Activated CD8-positive, alpha-beta memory T cell treated with anti-CD3 and anti-CD28 coated beads, Interleukin-2, amount 10 ng/mL, durations not matched to agents 7 days and 5 days (primary cell): Measurements from ENCODE around the gene DAZAP1. TPM values are rescaled to one million over a fixed set of nuclear protein-coding genes. Genes with fewer than 3 reads are reported as not detected.

Experiments
- ATAC-seq: fragments of 150-1000 bp; cut with Tn5 transposase; one replicate; pipeline ENCODE4 v1.10.0; 2021; ENCODE audit warnings: moderate library complexity
- CTCF ChIA-PET: fragments of 350-600 bp; sonication (Branson Sonifier 250); formaldehyde crosslinking; loops from one replicate; lab custom pipeline; 2021; ENCODE audit warnings: antibody characterized with exemption; lab: Charles Lee
- DNase-seq: peaks from one replicate; pipeline ENCODE4 v3.0.0-alpha.2; 2020
- H3K27ac Mint-ChIP-seq: one replicate; pipeline ENCODE4 v1.8.0; 2021; ENCODE audit warnings: mild to moderate bottlenecking, mixed read lengths
- H3K27me3 Mint-ChIP-seq: one replicate; pipeline ENCODE4 v1.8.0; 2021; ENCODE audit warnings: mixed read lengths
- H3K36me3 Mint-ChIP-seq: one replicate; pipeline ENCODE4 v1.8.0; 2021; ENCODE audit warnings: mild to moderate bottlenecking, mixed read lengths
- H3K4me1 Mint-ChIP-seq: one replicate; pipeline ENCODE4 v1.8.0; 2021; ENCODE audit warnings: mixed read lengths
- H3K4me3 Mint-ChIP-seq: one replicate; pipeline ENCODE4 v1.8.0; 2021; ENCODE audit warnings: mild to moderate bottlenecking, moderate library complexity, mixed read lengths
- H3K9me3 Mint-ChIP-seq: one replicate; pipeline ENCODE4 v1.8.0; 2022; ENCODE audit warnings: low read depth, mixed read lengths
- total RNA-seq, 2 experiments: library from RNA; stranded (reverse); gene quantifications; one replicate each; pipeline ENCODE4 v1.2.3, GENCODE V29; 2021

Gene DAZAP1
- total RNA-seq, 2 experiments from 2014 or later = 275 to 283 TPM

GRCh38 chr19:1423436-1424191, 16.2 kb downstream of the DAZAP1 start:
- CTCF ChIA-PET = no interaction called here
- no peaks in the 10 kb centered on the region for H3K9me3 Mint-ChIP-seq
- H3K27me3 Mint-ChIP-seq = no peaks in the 10 kb centered on the region
- peaks cover 37% of the 10 kb centered on the region for H3K36me3 Mint-ChIP-seq
- no peak overlapping the region for H3K27ac Mint-ChIP-seq
- no peak for ATAC-seq
- H3K4me1 Mint-ChIP-seq = no peaks in the 10 kb centered on the region
- H3K4me3 Mint-ChIP-seq = no peak overlapping the region
- no peak for DNase-seq

GRCh38 chr19:1424192-1424955, 17.0 kb downstream of the DAZAP1 start:
- no peaks in the 10 kb centered on the region for H3K4me1 Mint-ChIP-seq
- peaks cover 33% of the 10 kb centered on the region for H3K36me3 Mint-ChIP-seq
- H3K4me3 Mint-ChIP-seq = no peak overlapping the region
- CTCF ChIA-PET = interaction anchor here (1.2 kb wide), 1 partner anchor 11 kb away, joined by 3 read pairs; no protein-coding TSS in a partner anchor
- no peaks in the 10 kb centered on the region for H3K9me3 Mint-ChIP-seq
- ATAC-seq (no peak), DNase-seq (no peak)
- no peaks in the 10 kb centered on the region for H3K27me3 Mint-ChIP-seq
- no peak overlapping the region for H3K27ac Mint-ChIP-seq

- Mint-ChIP-seq H3K4me1 (no peaks in the 10 kb centered on the region), H3K27ac (no peak overlapping the region), H3K36me3 (peaks cover 29% of the 10 kb centered on the region)
Measured at GRCh38 chr19:1425102-1425837, 17.9 kb downstream of the DAZAP1 start.

GRCh38 chr19:1425902-1426301, 18.5 kb downstream of the DAZAP1 start:
- H3K36me3 Mint-ChIP-seq = peaks cover 27% of the 10 kb centered on the region
- CTCF ChIA-PET = no interaction called here
- DNase-seq (no peak), ATAC-seq (no peak)
- no peak overlapping the region for H3K4me3 Mint-ChIP-seq
- no peak overlapping the region for H3K27ac Mint-ChIP-seq
- no peaks in the 10 kb centered on the region for H3K27me3 Mint-ChIP-seq
- H3K9me3 Mint-ChIP-seq = no peaks in the 10 kb centered on the region
- no peaks in the 10 kb centered on the region for H3K4me1 Mint-ChIP-seq

More at GRCh38 chr19:1425102-1425837, 17.9 kb downstream of the DAZAP1 start:
- DNase-seq (no peak), ATAC-seq (no peak)
- no peak overlapping the region for H3K4me3 Mint-ChIP-seq
- H3K27me3 Mint-ChIP-seq = no peaks in the 10 kb centered on the region
- no peaks in the 10 kb centered on the region for H3K9me3 Mint-ChIP-seq
- CTCF ChIA-PET = interaction anchor here (1.2 kb wide), 1 partner anchor 12 kb away, joined by 3 read pairs; no protein-coding TSS in a partner anchor

- Mint-ChIP-seq H3K27me3 (no peaks in the 10 kb centered on the region), H3K4me3 (no peak overlapping the region), H3K27ac (no peak overlapping the region), H3K4me1 (no peaks in the 10 kb centered on the region), H3K9me3 (no peaks in the 10 kb centered on the region), H3K36me3 (peaks cover 27% of the 10 kb centered on the region)
- ATAC-seq (no peak), DNase-seq (no peak)
- CTCF ChIA-PET = no interaction called here
Measured at GRCh38 chr19:1426736-1427135, 19.4 kb downstream of the DAZAP1 start.

- CTCF ChIA-PET = no interaction called here
- Mint-ChIP-seq H3K36me3 (peaks cover 27% of the 10 kb centered on the region), H3K9me3 (no peaks in the 10 kb centered on the region), H3K4me3 (no peak overlapping the region), H3K27me3 (no peaks in the 10 kb centered on the region), H3K4me1 (no peaks in the 10 kb centered on the region), H3K27ac (no peak overlapping the region)
- DNase-seq (no peak), ATAC-seq (no peak)
Measured at GRCh38 chr19:1427221-1427920, 20.0 kb downstream of the DAZAP1 start.

GRCh38 chr19:1428738-1429391, 21.5 kb downstream of the DAZAP1 start:
- no peaks in the 10 kb centered on the region for H3K4me1 Mint-ChIP-seq

GRCh38 chr19:1429750-1430149, 22.4 kb downstream of the DAZAP1 start:
- Mint-ChIP-seq H3K27ac (no peak overlapping the region), H3K4me1 (no peaks in the 10 kb centered on the region), H3K36me3 (peaks cover 13% of the 10 kb centered on the region), H3K27me3 (no peaks in the 10 kb centered on the region), H3K4me3 (no peak overlapping the region), H3K9me3 (no peaks in the 10 kb centered on the region)
- ATAC-seq (no peak), DNase-seq (no peak)
- CTCF ChIA-PET = no interaction called here

More at GRCh38 chr19:1428738-1429391, 21.5 kb downstream of the DAZAP1 start:
- no peak overlapping the region for H3K27ac Mint-ChIP-seq
- peaks cover 17% of the 10 kb centered on the region for H3K36me3 Mint-ChIP-seq
- H3K27me3 Mint-ChIP-seq = no peaks in the 10 kb centered on the region
- no peak for DNase-seq
- no peak overlapping the region for H3K4me3 Mint-ChIP-seq
- no peak for ATAC-seq
- H3K9me3 Mint-ChIP-seq = no peaks in the 10 kb centered on the region
- CTCF ChIA-PET = interaction anchor here (0.8 kb wide), 1 partner anchor 397 kb away, joined by 3 read pairs; no protein-coding TSS in a partner anchor

GRCh38 chr19:1430246-1430645, 22.9 kb downstream of the DAZAP1 start:
- CTCF ChIA-PET = no interaction called here
- H3K27me3 Mint-ChIP-seq = no peaks in the 10 kb centered on the region
- H3K4me3 Mint-ChIP-seq = no peak overlapping the region
- peaks cover 10% of the 10 kb centered on the region for H3K36me3 Mint-ChIP-seq
- no peaks in the 10 kb centered on the region for H3K4me1 Mint-ChIP-seq
- H3K9me3 Mint-ChIP-seq = no peaks in the 10 kb centered on the region
- DNase-seq (no peak), ATAC-seq (no peak)
- no peak overlapping the region for H3K27ac Mint-ChIP-seq

GRCh38 chr19:1431759-1432506, 24.5 kb downstream of the DAZAP1 start:
- Mint-ChIP-seq H3K4me3 (no peak overlapping the region), H3K36me3 (peaks cover 9% of the 10 kb centered on the region), H3K9me3 (no peaks in the 10 kb centered on the region), H3K4me1 (no peaks in the 10 kb centered on the region), H3K27me3 (no peaks in the 10 kb centered on the region), H3K27ac (no peak overlapping the region)
- DNase-seq (no peak), ATAC-seq (no peak)
- CTCF ChIA-PET = no interaction called here

GRCh38 chr19:1432507-1432887, 25.1 kb downstream of the DAZAP1 start:
- DNase-seq = no peak
- H3K4me1 Mint-ChIP-seq = peaks cover under 1% of the 10 kb centered on the region
- no peaks in the 10 kb centered on the region for H3K27me3 Mint-ChIP-seq
- no peaks in the 10 kb centered on the region for H3K9me3 Mint-ChIP-seq
- peaks cover 9% of the 10 kb centered on the region for H3K36me3 Mint-ChIP-seq
- no peak overlapping the region for H3K27ac Mint-ChIP-seq
- no peak overlapping the region for H3K4me3 Mint-ChIP-seq
- CTCF ChIA-PET = no interaction called here
- ATAC-seq = no peak
